ENCODE data around the gene RNF168.
"Not testable (repeated sequence)": the region's sequence is repeated elsewhere in the genome, so short reads cannot be mapped to it uniquely, and the experiment has no call there.

Gene RNF168

DNA sequence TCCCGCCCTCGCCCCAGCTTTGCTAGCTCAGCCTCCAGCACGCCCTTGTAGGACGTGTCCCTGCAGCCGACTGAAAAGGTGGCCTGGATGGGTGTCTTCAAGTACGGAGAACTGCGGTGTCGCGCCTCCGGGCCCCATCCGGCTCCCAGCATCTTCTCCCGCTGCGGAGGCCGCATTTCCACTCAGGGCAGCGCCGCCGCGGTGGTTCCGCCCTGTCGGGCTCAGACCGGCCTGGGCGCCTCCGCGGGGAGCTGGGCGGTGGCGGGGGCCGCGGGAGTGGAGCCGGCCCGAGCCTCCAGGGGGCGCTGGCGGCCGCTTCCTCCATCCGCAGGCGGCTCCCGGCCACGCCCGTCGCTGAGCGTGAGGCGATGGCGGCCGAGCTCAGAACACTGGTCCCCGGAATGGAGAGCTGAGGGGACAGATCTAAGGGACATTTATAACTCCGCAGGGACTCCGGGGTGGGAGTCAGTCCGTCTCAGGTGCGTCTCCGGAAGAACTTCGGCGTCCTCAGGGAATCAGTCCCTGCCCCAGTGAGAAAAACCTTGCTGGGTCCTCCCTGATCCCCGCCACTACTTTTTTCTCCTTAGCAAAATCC, 25.2 kb upstream of the RNF168 start:
- Mint-ChIP-seq H3K27ac (no peak overlapping the region), H3K27me3 (ENCODE audit: low read depth) (peaks cover 31% of the 10 kb centered on the region), H3K4me3 (peak overlapping the region; percentile 35 to 47 (median 44)), H3K9me3 (peaks cover 20% of the 10 kb centered on the region), H3K4me1 (no peaks in the 10 kb centered on the region), H3K36me3 (ENCODE audit: low read depth) (peaks cover 5% of the 10 kb centered on the region)
- peak; percentile 68 to 74 (median 72) for TF ChIP-seq CTCF (IDR thresholded peaks at IDR 0.05; ENCODE audit: unreplicated experiment in 3 of 3)

DNA sequence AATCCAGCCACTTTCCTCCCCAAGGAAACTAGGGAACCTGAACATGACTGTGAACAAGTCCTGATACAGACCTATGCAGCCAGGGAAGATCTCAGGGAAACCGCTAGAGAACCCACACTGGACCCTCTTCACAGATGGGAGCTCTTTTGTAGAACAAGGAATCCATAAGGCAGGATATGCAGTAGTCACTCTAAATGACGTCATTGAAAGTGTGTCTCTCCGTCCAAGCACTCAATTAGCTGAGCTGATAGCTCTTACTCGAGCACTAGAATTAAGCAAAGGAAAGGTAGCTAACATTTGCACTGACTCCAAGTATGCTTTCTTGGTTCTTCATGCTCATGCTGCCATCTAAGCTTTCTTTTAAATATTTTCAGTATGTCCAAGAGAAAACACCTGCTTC, 21.6 kb upstream of the RNF168 start:
- H3K9me3 Mint-ChIP-seq = peaks cover 29% of the 10 kb centered on the region
- H3K36me3 Mint-ChIP-seq (ENCODE audit: low read depth) = peaks cover 9% of the 10 kb centered on the region
- no peak for TF ChIP-seq CTCF (IDR thresholded peaks at IDR 0.05; ENCODE audit: unreplicated experiment in 3 of 3)
- peaks cover 10% of the 10 kb centered on the region for H3K27me3 Mint-ChIP-seq (ENCODE audit: low read depth)
- no peak overlapping the region for H3K27ac Mint-ChIP-seq
- no peak overlapping the region for H3K4me3 Mint-ChIP-seq
- no peaks in the 10 kb centered on the region for H3K4me1 Mint-ChIP-seq

- peaks cover 35% of the 10 kb centered on the region for H3K9me3 Mint-ChIP-seq
- H3K4me1 Mint-ChIP-seq = no peaks in the 10 kb centered on the region
- peaks cover 8% of the 10 kb centered on the region for H3K27me3 Mint-ChIP-seq (ENCODE audit: low read depth)
- no peak overlapping the region for H3K27ac Mint-ChIP-seq
- no peak for TF ChIP-seq CTCF (IDR thresholded peaks at IDR 0.05; ENCODE audit: unreplicated experiment in 3 of 3)
- H3K36me3 Mint-ChIP-seq (ENCODE audit: low read depth) = peaks cover 12% of the 10 kb centered on the region
- H3K4me3 Mint-ChIP-seq = no peak overlapping the region
These were observed 21.0 kb upstream of the RNF168 start for GRCh38 chr3:196524527-196524926.

- peaks cover 14% of the 10 kb centered on the region for H3K36me3 Mint-ChIP-seq (ENCODE audit: low read depth)
- peaks cover 42% of the 10 kb centered on the region for H3K9me3 Mint-ChIP-seq
- no peaks in the 10 kb centered on the region for H3K4me1 Mint-ChIP-seq
- no peak overlapping the region for H3K4me3 Mint-ChIP-seq
- no peak overlapping the region for H3K27ac Mint-ChIP-seq
- H3K27me3 Mint-ChIP-seq (ENCODE audit: low read depth) = peaks cover 8% of the 10 kb centered on the region
- no peak for TF ChIP-seq CTCF (IDR thresholded peaks at IDR 0.05; ENCODE audit: unreplicated experiment in 3 of 3)
These were observed 20.3 kb upstream of the RNF168 start for GRCh38 chr3:196523841-196524240.

- peaks cover 58% of the 10 kb centered on the region for H3K9me3 Mint-ChIP-seq
- not testable (repeated sequence) for H3K4me3 Mint-ChIP-seq; H3K27ac Mint-ChIP-seq; H3K4me1 Mint-ChIP-seq; H3K27me3 Mint-ChIP-seq (ENCODE audit: low read depth)
- H3K36me3 Mint-ChIP-seq (ENCODE audit: low read depth) = peaks cover 14% of the 10 kb centered on the region
These were observed 17.7 kb upstream of the RNF168 start for GRCh38 chr3:196521291-196521690.

DNA sequence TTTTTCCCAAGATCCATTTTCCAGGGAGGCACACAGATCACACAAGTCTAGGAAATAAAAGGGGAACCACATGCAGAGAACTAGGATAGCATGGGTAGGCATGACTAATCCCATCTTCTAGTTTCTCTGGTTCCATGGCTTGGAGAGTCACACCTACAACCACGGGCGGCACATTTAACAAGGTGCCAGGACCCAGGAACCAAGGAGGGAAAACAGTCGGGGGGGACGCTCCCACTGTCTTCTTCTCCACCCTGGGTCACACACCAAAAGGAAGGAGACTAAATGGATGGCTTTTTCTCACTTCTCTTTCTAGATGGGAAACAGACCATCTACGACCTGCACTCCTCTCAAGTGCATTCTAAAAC, 16.1 kb upstream of the RNF168 start:
- peaks cover 57% of the 10 kb centered on the region for H3K9me3 Mint-ChIP-seq
- peaks cover 4% of the 10 kb centered on the region for H3K27me3 Mint-ChIP-seq (ENCODE audit: low read depth)
- no peaks in the 10 kb centered on the region for H3K4me1 Mint-ChIP-seq
- H3K27ac Mint-ChIP-seq = no peak overlapping the region
- H3K4me3 Mint-ChIP-seq = no peak overlapping the region
- TF ChIP-seq CTCF (IDR thresholded peaks at IDR 0.05; ENCODE audit: unreplicated experiment in 3 of 3) = no peak
- peaks cover 14% of the 10 kb centered on the region for H3K36me3 Mint-ChIP-seq (ENCODE audit: low read depth)

Measured in nephron (organoid).